NCI-H1105 (cell line): ENCODE results near the gene PLXNA2.

Source experiments
- DNase-seq: peaks from one replicate; lab custom pipeline; 2025; lab: John Stamatoyannopoulos, UW

PLXNA2 gene

DNA sequence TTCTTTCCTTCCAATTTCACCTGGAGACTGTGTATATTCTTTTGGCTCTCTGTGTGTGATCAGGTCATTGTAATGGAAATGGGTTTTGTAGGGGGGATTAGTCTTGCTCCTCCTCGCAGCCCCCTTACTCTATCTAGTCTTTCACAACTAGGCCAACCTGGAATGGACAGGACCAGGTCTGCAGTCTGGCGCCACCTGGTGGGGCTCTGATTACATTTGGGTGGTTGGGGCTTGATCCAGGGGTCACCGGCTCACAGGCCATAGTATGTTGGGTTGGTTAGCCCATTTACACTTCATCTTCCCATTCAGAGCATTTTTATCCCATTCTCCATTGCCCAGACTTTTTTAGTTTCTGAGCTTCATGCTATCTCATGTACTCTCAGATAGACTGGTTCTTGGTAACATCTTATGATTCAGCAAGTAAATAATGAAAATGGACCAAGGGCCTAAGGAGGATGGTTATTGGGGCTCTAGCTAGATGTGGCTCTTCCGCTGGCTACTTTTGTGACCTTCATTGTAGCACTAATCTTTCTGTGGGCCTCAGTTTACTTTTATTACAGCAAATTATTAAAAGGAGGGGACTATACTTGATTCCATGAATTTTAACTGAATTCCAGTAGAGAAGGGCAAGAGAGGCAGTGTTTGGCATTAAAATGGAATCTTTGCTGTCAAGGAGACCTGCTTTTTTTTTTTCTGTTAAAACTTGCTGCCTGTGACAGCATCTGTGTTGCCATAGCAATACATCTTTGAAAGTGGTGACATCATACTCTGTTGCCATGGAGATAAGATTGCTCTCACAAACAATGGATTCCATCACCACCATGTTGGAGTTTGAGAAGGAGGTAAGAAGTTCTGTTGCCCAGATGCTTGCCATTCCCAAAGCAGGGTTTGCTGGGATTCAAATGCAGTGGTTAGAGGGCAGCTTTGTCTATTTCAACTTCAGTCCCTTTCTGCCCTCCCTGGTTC, 150.1 kb downstream of the PLXNA2 start:
- peak; percentile 48 for DNase-seq

- no peak for DNase-seq
Observed at GRCh38 chr1:208093046-208093445, 151.1 kb downstream of the PLXNA2 start.

DNA sequence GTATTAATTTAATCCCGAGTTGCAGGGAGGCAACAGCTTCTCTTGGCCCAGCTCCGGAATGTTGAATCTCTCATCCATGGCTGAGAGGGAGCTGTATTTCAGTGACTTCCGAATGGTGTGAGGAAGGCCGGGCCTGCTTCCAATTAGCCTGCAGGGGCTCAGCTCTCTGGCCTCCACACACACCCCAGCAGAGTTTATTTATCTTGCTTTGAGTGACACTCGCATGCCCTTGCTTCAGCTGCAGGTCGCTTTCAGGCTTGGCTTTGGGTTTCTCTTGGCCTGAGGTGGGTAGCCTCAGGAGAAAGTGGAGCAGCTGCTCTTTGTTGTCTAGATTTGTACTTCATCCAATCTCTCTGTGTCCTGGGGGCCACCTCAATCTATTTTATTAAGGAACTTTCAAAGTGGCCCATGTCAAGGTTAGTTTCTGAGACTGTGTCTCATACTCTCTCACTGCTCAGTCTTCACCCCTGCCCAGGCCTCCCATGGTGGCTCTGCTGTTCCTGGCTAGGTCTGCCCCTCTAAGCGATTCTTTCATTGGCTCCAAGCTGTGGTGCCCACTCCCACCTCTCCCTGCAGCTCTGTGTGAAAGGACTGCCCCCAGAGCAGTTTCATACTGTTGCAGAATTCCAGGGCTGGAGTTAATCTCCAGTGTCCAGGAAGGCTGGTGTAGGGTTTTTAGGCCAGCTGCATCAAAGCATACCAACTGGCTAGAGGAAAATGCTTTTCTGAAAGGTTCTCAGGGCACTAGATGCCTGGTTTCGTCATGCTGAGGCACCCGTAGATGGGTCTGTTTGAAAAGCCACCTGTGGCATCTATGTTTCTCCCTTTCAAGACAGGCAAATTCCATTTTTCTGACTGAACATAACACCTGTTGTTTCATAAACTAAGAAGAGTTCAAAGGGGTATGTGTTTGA, 153.5 kb downstream of the PLXNA2 start:
- no peak for DNase-seq

GRCh38 chr1:208089761-208090370, 154.3 kb downstream of the PLXNA2 start:
- no peak for DNase-seq

DNA sequence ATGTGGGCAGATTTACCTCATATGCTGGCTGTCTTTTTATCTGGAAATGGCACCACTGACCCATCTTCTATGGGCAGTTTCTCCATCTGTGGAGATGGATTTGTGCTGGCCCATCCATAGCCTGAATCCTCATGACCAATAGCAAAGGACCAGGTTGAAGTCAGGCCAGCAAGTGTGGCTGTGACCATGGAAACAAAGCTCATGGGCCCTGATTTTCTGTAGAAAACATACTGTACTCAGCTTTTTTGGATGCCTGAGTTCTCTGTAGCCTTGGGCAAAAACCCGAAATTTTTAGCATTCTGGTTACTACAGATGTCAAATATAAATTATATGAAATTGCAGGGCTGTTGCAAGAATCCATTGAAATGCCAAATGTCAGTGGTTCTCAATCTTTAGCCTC, 155.0 kb downstream of the PLXNA2 start:
- no peak for DNase-seq

- DNase-seq: no peak
Observed at GRCh38 chr1:208088319-208088718, 155.9 kb downstream of the PLXNA2 start.

GRCh38 chr1:208085655-208086515, 158.3 kb downstream of the PLXNA2 start:
- DNase-seq: no peak

GRCh38 chr1:208084764-208085163, 159.4 kb downstream of the PLXNA2 start:
- no peak for DNase-seq

DNA sequence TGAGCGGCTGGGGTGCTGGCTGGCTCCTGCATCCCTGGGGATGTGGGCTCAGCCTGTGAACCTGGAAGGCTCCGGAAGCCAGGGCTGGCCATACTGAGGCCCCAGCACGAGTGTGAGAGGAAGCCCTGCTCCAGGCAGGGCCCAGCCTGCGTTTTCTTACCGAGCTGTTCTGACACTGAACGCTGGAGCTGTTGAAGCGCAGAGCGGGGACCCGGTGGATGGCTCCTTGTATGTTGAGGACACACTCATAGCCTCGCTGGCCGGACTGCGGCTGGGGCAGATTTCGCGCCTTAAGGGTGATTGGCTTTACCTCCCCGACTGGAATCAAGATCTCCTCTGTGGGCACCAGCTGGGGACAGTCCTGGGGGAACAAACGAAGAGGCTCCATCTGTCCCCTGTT, 160.0 kb downstream of the PLXNA2 start:
- no peak for DNase-seq

GRCh38 chr1:208083715-208084085, 160.5 kb downstream of the PLXNA2 start:
- no peak for DNase-seq

GRCh38 chr1:208083016-208083714, 161.0 kb downstream of the PLXNA2 start:
- no peak for DNase-seq

- DNase-seq: no peak
Observed at GRCh38 chr1:208081972-208082371, 162.2 kb downstream of the PLXNA2 start.

- no peak for DNase-seq
Observed at GRCh38 chr1:208080396-208081286, 163.5 kb downstream of the PLXNA2 start.

DNA sequence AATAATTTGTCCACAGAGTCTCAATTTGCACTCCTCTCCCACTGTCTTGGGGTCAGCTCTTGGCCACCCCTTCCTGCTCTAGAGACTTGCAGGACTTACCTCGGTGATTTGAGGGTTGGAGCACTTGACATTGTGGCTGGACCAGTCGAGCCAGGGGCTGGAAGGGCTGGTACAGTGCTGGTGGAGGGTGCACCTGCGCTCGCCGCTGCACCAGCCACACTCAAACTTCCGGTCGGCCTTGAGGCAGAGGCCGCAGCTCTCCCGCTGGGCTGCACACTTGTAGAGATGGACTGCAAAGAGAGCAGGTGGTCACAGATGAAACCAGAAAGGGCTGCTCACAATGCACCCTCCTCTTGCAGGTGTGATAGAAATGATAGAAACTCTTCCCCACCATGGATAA, 165.0 kb downstream of the PLXNA2 start:
- no peak for DNase-seq

GRCh38 chr1:208078752-208079151, 165.4 kb downstream of the PLXNA2 start:
- DNase-seq: no peak

GRCh38 chr1:208077232-208078075, 166.7 kb downstream of the PLXNA2 start:
- DNase-seq: no peak

GRCh38 chr1:208074353-208074752, 169.8 kb downstream of the PLXNA2 start:
- no peak for DNase-seq

GRCh38 chr1:208071435-208072031, 172.7 kb downstream of the PLXNA2 start:
- DNase-seq: no peak
